SK-N-SH treated with all-trans-retinoic acid at 6 μM for 48 hours (cell line): ENCODE data around the gene MUC5B.

Source experiments
- ATAC-seq: fragments of 200-7000 bp; cut with Tn5 transposase; 3 replicates; pipeline ENCODE4 v1.9.1; 2020; ENCODE audit warnings: mild to moderate bottlenecking, moderate library complexity
- ARNTL ChIP-seq: fragments of 450-650 bp; formaldehyde crosslinking; IDR thresholded peaks from 2 replicates; pipeline ENCODE4 v1.5.0; 2020; ENCODE audit warnings: low read depth, mild to moderate bottlenecking, moderate library complexity, borderline replicate concordance
- BACH2 ChIP-seq: fragments of 250-450 bp; sonication (Bioruptor Pico); IDR thresholded peaks from 2 replicates; pipeline ENCODE4 v1.9.0; 2021; ENCODE audit warnings: mild to moderate bottlenecking, borderline replicate concordance
- CSDC2 ChIP-seq: fragments of 250-450 bp; sonication (Bioruptor Pico); IDR thresholded peaks from 2 replicates; pipeline ENCODE4 v1.5.0; 2020; ENCODE audit warnings: mild to moderate bottlenecking, moderate library complexity
- CSRNP3 ChIP-seq: fragments of 250-450 bp; sonication (Bioruptor Pico); IDR thresholded peaks from 2 replicates; pipeline ENCODE4 v1.5.1; 2021; ENCODE audit warnings: mild to moderate bottlenecking, moderate library complexity
- GLIS3 ChIP-seq: fragments of 250-450 bp; sonication (Bioruptor Pico); IDR thresholded peaks from 2 replicates; pipeline ENCODE4 v1.5.0; 2020; ENCODE audit warnings: mild to moderate bottlenecking, moderate library complexity
- ISL1 ChIP-seq: fragments of 250-450 bp; sonication (Bioruptor Pico); IDR thresholded peaks from 2 replicates; pipeline ENCODE4 v2.1.2; 2022; ENCODE audit warnings: mild to moderate bottlenecking, moderate library complexity
- OSR1 ChIP-seq: fragments of 250-450 bp; sonication (Bioruptor Pico); IDR thresholded peaks from 2 replicates; pipeline ENCODE4 v1.8.0; 2022; ENCODE audit warnings: moderate library complexity, mild to moderate bottlenecking, inconsistent platforms
- POU6F1 ChIP-seq: fragments of 250-450 bp; sonication (Bioruptor Pico); IDR thresholded peaks from 2 replicates; pipeline ENCODE4 v1.8.0; 2021; ENCODE audit warnings: low read depth, mild to moderate bottlenecking, moderate library complexity, borderline replicate concordance
- PPARA ChIP-seq: fragments of 250-450 bp; sonication (Bioruptor Pico); IDR thresholded peaks from 2 replicates; pipeline ENCODE4 v1.5.0; 2020; ENCODE audit warnings: mild to moderate bottlenecking, borderline replicate concordance
- RARB ChIP-seq: fragments of 250-450 bp; sonication (Bioruptor Pico); IDR thresholded peaks from 2 replicates; pipeline ENCODE4 v1.8.0; 2021; ENCODE audit warnings: mild to moderate bottlenecking, moderate library complexity
- SNAI2 ChIP-seq: fragments of 250-450 bp; sonication (Bioruptor Pico); IDR thresholded peaks from 2 replicates; pipeline ENCODE4 v1.5.0; 2020; ENCODE audit warnings: mild to moderate bottlenecking, moderate library complexity
- TCF4 ChIP-seq: fragments of 250-450 bp; sonication (Bioruptor Pico); IDR thresholded peaks from 2 replicates; pipeline ENCODE4 v1.8.0; 2021; ENCODE audit warnings: mild to moderate bottlenecking, moderate library complexity, borderline replicate concordance
- TOX ChIP-seq: fragments of 250-450 bp; sonication (Bioruptor Pico); IDR thresholded peaks from 2 replicates; pipeline ENCODE4 v1.8.0; 2021; ENCODE audit warnings: mild to moderate bottlenecking, moderate library complexity, borderline replicate concordance
- ZC3H10 ChIP-seq: fragments of 250-450 bp; sonication (Bioruptor Pico); IDR thresholded peaks from 2 replicates; pipeline ENCODE4 v1.5.1; 2021; ENCODE audit warnings: mild to moderate bottlenecking, moderate library complexity
- ZFP3 ChIP-seq: fragments of 250-450 bp; sonication (Bioruptor Pico); IDR thresholded peaks from 2 replicates; pipeline ENCODE4 v1.5.0; 2020; ENCODE audit warnings: mild to moderate bottlenecking, moderate library complexity
- ZFP30 ChIP-seq: fragments of 450-650 bp; formaldehyde crosslinking; IDR thresholded peaks from 2 replicates; pipeline ENCODE4 v1.5.0; 2022; ENCODE audit warnings: mild to moderate bottlenecking, moderate library complexity
- ZNF565 ChIP-seq: fragments of 450-650 bp; formaldehyde crosslinking; conservative IDR thresholded peaks from 2 replicates; pipeline ENCODE4 v1.5.0; 2020; ENCODE audit warnings: low read depth, mild to moderate bottlenecking, moderate library complexity
- ZNF70 ChIP-seq: fragments of 450-650 bp; formaldehyde crosslinking; IDR thresholded peaks from 2 replicates; pipeline ENCODE4 v1.5.0; 2020; ENCODE audit warnings: mild to moderate bottlenecking, moderate library complexity
- TF ChIP-seq, protein P1 (sequence below): fragments of 250-450 bp; sonication (Bioruptor Pico); IDR thresholded peaks from 2 replicates; pipeline ENCODE4 v1.8.0; 2020; ENCODE audit warnings: mild to moderate bottlenecking, moderate library complexity, borderline replicate concordance
- TF ChIP-seq, protein P2 (sequence below): fragments of 250-450 bp; sonication (Bioruptor Pico); IDR thresholded peaks from 2 replicates; pipeline ENCODE4 v1.5.0; 2020; ENCODE audit warnings: mild to moderate bottlenecking, moderate library complexity

Gene MUC5B

GRCh38 chr11:1292644-1293618, 70.1 kb downstream of the MUC5B start:
- TF ChIP-seq ARNTL (CRISPR knock-in tag) (no peak), CSRNP3 (CRISPR knock-in tag) (no peak), ZFP30 (CRISPR knock-in tag) (no peak), POU6F1 (CRISPR knock-in tag) (no peak), SNAI2 (no peak), BACH2 (CRISPR knock-in tag) (no peak), ZC3H10 (no peak), GLIS3 (no peak), CSDC2 (CRISPR knock-in tag) (no peak), ZFP3 (CRISPR knock-in tag) (no peak), TOX (CRISPR knock-in tag) (no peak), ISL1 (CRISPR knock-in tag) (no peak)
- TF ChIP-seq, protein P1, sequence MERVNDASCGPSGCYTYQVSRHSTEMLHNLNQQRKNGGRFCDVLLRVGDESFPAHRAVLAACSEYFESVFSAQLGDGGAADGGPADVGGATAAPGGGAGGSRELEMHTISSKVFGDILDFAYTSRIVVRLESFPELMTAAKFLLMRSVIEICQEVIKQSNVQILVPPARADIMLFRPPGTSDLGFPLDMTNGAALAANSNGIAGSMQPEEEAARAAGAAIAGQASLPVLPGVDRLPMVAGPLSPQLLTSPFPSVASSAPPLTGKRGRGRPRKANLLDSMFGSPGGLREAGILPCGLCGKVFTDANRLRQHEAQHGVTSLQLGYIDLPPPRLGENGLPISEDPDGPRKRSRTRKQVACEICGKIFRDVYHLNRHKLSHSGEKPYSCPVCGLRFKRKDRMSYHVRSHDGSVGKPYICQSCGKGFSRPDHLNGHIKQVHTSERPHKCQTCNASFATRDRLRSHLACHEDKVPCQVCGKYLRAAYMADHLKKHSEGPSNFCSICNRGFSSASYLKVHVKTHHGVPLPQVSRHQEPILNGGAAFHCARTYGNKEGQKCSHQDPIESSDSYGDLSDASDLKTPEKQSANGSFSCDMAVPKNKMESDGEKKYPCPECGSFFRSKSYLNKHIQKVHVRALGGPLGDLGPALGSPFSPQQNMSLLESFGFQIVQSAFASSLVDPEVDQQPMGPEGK (CRISPR knock-in tag) = no peak

GRCh38 chr11:1293619-1294015, 70.8 kb downstream of the MUC5B start:
- TF ChIP-seq PPARA (no peak), RARB (no peak), ZNF565 (CRISPR knock-in tag) (no peak), ZFP3 (CRISPR knock-in tag) (no peak), GLIS3 (no peak)
- TF ChIP-seq, protein P2, sequence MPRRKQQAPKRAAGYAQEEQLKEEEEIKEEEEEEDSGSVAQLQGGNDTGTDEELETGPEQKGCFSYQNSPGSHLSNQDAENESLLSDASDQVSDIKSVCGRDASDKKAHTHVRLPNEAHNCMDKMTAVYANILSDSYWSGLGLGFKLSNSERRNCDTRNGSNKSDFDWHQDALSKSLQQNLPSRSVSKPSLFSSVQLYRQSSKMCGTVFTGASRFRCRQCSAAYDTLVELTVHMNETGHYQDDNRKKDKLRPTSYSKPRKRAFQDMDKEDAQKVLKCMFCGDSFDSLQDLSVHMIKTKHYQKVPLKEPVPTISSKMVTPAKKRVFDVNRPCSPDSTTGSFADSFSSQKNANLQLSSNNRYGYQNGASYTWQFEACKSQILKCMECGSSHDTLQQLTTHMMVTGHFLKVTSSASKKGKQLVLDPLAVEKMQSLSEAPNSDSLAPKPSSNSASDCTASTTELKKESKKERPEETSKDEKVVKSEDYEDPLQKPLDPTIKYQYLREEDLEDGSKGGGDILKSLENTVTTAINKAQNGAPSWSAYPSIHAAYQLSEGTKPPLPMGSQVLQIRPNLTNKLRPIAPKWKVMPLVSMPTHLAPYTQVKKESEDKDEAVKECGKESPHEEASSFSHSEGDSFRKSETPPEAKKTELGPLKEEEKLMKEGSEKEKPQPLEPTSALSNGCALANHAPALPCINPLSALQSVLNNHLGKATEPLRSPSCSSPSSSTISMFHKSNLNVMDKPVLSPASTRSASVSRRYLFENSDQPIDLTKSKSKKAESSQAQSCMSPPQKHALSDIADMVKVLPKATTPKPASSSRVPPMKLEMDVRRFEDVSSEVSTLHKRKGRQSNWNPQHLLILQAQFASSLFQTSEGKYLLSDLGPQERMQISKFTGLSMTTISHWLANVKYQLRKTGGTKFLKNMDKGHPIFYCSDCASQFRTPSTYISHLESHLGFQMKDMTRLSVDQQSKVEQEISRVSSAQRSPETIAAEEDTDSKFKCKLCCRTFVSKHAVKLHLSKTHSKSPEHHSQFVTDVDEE (CRISPR knock-in tag) = no peak
- peak; percentile 68 for ATAC-seq

More at GRCh38 chr11:1292644-1293618, 70.1 kb downstream of the MUC5B start:
- ATAC-seq = no peak

DNA sequence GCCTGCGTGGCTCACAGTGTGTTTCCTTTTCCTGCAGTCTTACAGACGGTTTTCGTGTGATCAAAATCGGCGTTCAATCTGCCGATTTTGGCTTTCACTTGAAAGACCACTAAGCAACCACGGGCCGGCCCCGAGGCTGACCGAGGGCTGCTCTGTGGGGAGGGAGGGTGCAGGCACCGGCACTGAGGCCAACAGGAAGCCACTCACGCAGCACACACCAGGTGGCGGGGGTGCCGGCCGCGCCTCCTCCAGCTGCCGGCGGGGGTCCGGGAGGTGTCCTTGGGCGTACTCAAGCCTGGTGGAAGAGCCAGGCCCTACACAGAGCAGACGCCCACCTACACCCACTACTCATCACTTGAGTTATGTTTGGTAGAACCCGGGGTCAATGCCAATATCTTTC, 72.2 kb downstream of the MUC5B start:
- TF ChIP-seq OSR1 (CRISPR knock-in tag) (no peak), ARNTL (CRISPR knock-in tag) (no peak), GLIS3 (no peak), ZNF70 (no peak), RARB (no peak), ZFP30 (CRISPR knock-in tag) (no peak), TCF4 (CRISPR knock-in tag) (no peak), ZC3H10 (no peak), POU6F1 (CRISPR knock-in tag) (no peak), PPARA (no peak)
- ATAC-seq = no peak
